Measurements from ENCODE around the gene KIR3DL2. TPM values are rescaled to one million over a fixed set of nuclear protein-coding genes. Genes with fewer than 3 reads are reported as not detected.
"Not testable (repeated sequence)": the region's sequence is repeated elsewhere in the genome, so short reads cannot be mapped to it uniquely, and the experiment has no call there.

KIR3DL2 gene
- not detected for total RNA-seq

- DNase-seq; intact Hi-C loops (cut with DNase I; ENCODE audit: low total_unique reads); H3K4me3 ChIP-seq; ATAC-seq; H3K36me3 ChIP-seq; in situ Hi-C loops (cut with MboI; ENCODE audit: low sequenced_read_pairs in 4 of 4); H3K9me3 ChIP-seq; H3K27ac ChIP-seq; H3K27me3 ChIP-seq; H3K4me1 ChIP-seq: not testable (repeated sequence)
These were observed at the start of gene KIR3DL2 for GRCh38 chr19:54850061-54850640. TSS of gene KIR3DL2 (plus strand) at chr19:54850443. CDS start at chr19:54850476, 33 bp downstream.

GRCh38 chr19:54803410-54803809, 46.8 kb upstream of the KIR3DL2 start, which contains the start of gene KIR2DL4:
TSS of gene KIR2DL4 (plus strand) at chr19:54803610. CDS start at chr19:54803652, 42 bp downstream.
- TF ChIP-seq POLR2A (IDR thresholded peaks at IDR 0.05) = no peak
- no peak for TF ChIP-seq CTCF (IDR thresholded peaks at IDR 0.05 in 4 of 5, conservative IDR thresholded peaks at IDR 0.05 in 1 of 5)
- ATAC-seq = no peak

GRCh38 chr19:54804101-54804500, 46.1 kb upstream of the KIR3DL2 start:
- H3K27ac ChIP-seq = no peak overlapping the region
- TF ChIP-seq POLR2A (IDR thresholded peaks at IDR 0.05) = no peak
- no peak for TF ChIP-seq CTCF (IDR thresholded peaks at IDR 0.05 in 4 of 5, conservative IDR thresholded peaks at IDR 0.05 in 1 of 5)
- H3K4me1 ChIP-seq = no peaks in the 10 kb centered on the region
- ATAC-seq = no peak
- H3K9me3 ChIP-seq = peaks cover 0 to under 1% (median 0%) of the 10 kb centered on the region in 3 donors
- in situ Hi-C loops (cut with MboI; ENCODE audit: low sequenced_read_pairs in 4 of 4) = no loop called here
- no peaks in the 10 kb centered on the region for H3K36me3 ChIP-seq
- no peak overlapping the region for H3K4me3 ChIP-seq
- H3K27me3 ChIP-seq = no peaks in the 10 kb centered on the region
- DNase-seq = no peak
- intact Hi-C loops (cut with DNase I; ENCODE audit: low total_unique reads) = no loop called here

More at GRCh38 chr19:54803410-54803809, 46.8 kb upstream of the KIR3DL2 start, which contains the start of gene KIR2DL4:
- intact Hi-C loops (cut with DNase I; ENCODE audit: low total_unique reads) = no loop called here
- in situ Hi-C loops (cut with MboI; ENCODE audit: low sequenced_read_pairs in 4 of 4) = no loop called here
- H3K27ac ChIP-seq = no peak within 1 kb of the TSS
- no peaks in the 10 kb centered on the region for H3K36me3 ChIP-seq
- H3K4me3 ChIP-seq = no peak within 1 kb of the TSS
- H3K27me3 ChIP-seq = no peaks in the 10 kb centered on the region
- peaks cover 0 to 6% (median 0%) of the 10 kb centered on the region in 3 donors for H3K9me3 ChIP-seq
- DNase-seq = no peak
- no peaks in the 10 kb centered on the region for H3K4me1 ChIP-seq

DNA sequence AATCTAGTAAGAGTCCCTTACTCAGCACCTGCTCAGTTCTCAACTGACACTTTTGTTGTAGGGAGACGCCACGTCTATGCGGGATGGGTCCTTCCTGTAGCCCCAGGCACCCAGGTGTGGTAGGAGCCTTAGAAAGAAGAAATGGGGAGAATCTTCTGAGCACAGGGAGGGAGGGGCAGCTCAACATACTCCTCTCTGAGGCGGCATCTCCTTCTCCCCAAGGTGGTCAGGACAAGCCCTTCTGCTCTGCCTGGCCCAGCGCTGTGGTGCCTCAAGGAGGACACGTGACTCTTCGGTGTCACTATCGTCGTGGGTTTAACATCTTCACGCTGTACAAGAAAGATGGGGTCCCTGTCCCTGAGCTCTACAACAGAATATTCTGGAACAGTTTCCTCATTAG, 45.7 kb upstream of the KIR3DL2 start:
- Histone ChIP-seq H3K9me3 (no peaks in the 10 kb centered on the region), H3K36me3 (no peaks in the 10 kb centered on the region), H3K27ac (no peak overlapping the region), H3K4me3 (no peak overlapping the region), H3K4me1 (no peaks in the 10 kb centered on the region), H3K27me3 (no peaks in the 10 kb centered on the region)
- no peak for TF ChIP-seq POLR2A (IDR thresholded peaks at IDR 0.05)
- TF ChIP-seq CTCF (IDR thresholded peaks at IDR 0.05 in 4 of 5, conservative IDR thresholded peaks at IDR 0.05 in 1 of 5) = no peak
- in situ Hi-C loops (cut with MboI; ENCODE audit: low sequenced_read_pairs in 4 of 4) (no loop called here), intact Hi-C loops (cut with DNase I; ENCODE audit: low total_unique reads) (no loop called here)
- ATAC-seq (no peak), DNase-seq (no peak)

- intact Hi-C loops (cut with DNase I; ENCODE audit: low total_unique reads) (no loop called here), in situ Hi-C loops (cut with MboI; ENCODE audit: low sequenced_read_pairs in 4 of 4) (no loop called here)
- Histone ChIP-seq H3K27ac (no peak overlapping the region), H3K4me3 (no peak overlapping the region), H3K27me3 (no peaks in the 10 kb centered on the region), H3K4me1 (no peaks in the 10 kb centered on the region), H3K9me3 (no peaks in the 10 kb centered on the region), H3K36me3 (no peaks in the 10 kb centered on the region)
- DNase-seq (no peak), ATAC-seq (no peak)
- TF ChIP-seq CTCF (IDR thresholded peaks at IDR 0.05 in 4 of 5, conservative IDR thresholded peaks at IDR 0.05 in 1 of 5) = no peak
- TF ChIP-seq POLR2A (IDR thresholded peaks at IDR 0.05) = no peak
These were observed 44.4 kb upstream of the KIR3DL2 start for GRCh38 chr19:54805665-54806515.
